Progenitor cell of endocrine pancreas (in vitro differentiated cells): ENCODE data around the gene FHOD3. TPM values are rescaled to one million over a fixed set of nuclear protein-coding genes. Genes with fewer than 3 reads are reported as not detected.

Source experiments
- DNase-seq: peaks from one replicate; pipeline ENCODE4 v3.0.0; 2021; ENCODE audit warnings: low spot score; ENCODE audit not compliant: unreplicated experiment
- H3K27ac Mint-ChIP-seq: 2 replicates; pipeline ENCODE4 v1.8.0; 2021; ENCODE audit warnings: mild to moderate bottlenecking, moderate library complexity, mixed read lengths
- H3K27me3 Mint-ChIP-seq: 2 replicates; pipeline ENCODE4 v1.8.0; 2021; ENCODE audit warnings: mixed read lengths
- H3K36me3 Mint-ChIP-seq: 2 replicates; pipeline ENCODE4 v1.8.0; 2022; ENCODE audit warnings: mixed read lengths; ENCODE audit not compliant: insufficient read depth
- H3K4me1 Mint-ChIP-seq: 2 replicates; pipeline ENCODE4 v1.8.0; 2021; ENCODE audit warnings: low read depth, mixed read lengths
- H3K4me3 Mint-ChIP-seq: 2 replicates; pipeline ENCODE4 v1.8.0; 2021; ENCODE audit warnings: low read depth, mild to moderate bottlenecking, moderate library complexity, mixed read lengths
- H3K9me3 Mint-ChIP-seq: 2 replicates; pipeline ENCODE4 v1.8.0; 2021; ENCODE audit warnings: low read depth, mixed read lengths
- CTCF ChIP-seq: fragments of 200-600 bp; sonication (generic); IDR thresholded peaks from one replicate; pipeline ENCODE4 v1.5.0; 2021; ENCODE audit warnings: antibody characterized with exemption, mild to moderate bottlenecking; ENCODE audit not compliant: unreplicated experiment
- total RNA-seq: library from RNA; stranded (reverse); gene quantifications from 2 replicates; pipeline ENCODE4 v1.2.1, GENCODE V29; 2021

FHOD3 gene
- total RNA-seq, 1 donor from 2014 or later: 1.6 TPM

- no peak for TF ChIP-seq CTCF
- Mint-ChIP-seq H3K27me3 (peaks cover 4% of the 10 kb centered on the region), H3K9me3 (no peaks in the 10 kb centered on the region), H3K36me3 (no peaks in the 10 kb centered on the region), H3K27ac (no peak overlapping the region), H3K4me3 (no peak overlapping the region), H3K4me1 (peaks cover 9% of the 10 kb centered on the region)
- no peak for DNase-seq
Measured at GRCh38 chr18:36379435-36379984, 82.0 kb downstream of the FHOD3 start.

GRCh38 chr18:36380173-36380827 is 82.8 kb downstream of the FHOD3 start:
- Mint-ChIP-seq H3K36me3 (no peaks in the 10 kb centered on the region), H3K27ac (no peak overlapping the region), H3K4me1 (peaks cover 9% of the 10 kb centered on the region), H3K4me3 (no peak overlapping the region), H3K27me3 (peaks cover 4% of the 10 kb centered on the region), H3K9me3 (no peaks in the 10 kb centered on the region)
- DNase-seq: no peak
- TF ChIP-seq CTCF: no peak

- H3K27ac Mint-ChIP-seq: no peak overlapping the region
- no peaks in the 10 kb centered on the region for H3K9me3 Mint-ChIP-seq
- peaks cover 9% of the 10 kb centered on the region for H3K4me1 Mint-ChIP-seq
- no peaks in the 10 kb centered on the region for H3K36me3 Mint-ChIP-seq
- H3K4me3 Mint-ChIP-seq: no peak overlapping the region
- H3K27me3 Mint-ChIP-seq: peaks cover 4% of the 10 kb centered on the region
- no peak for DNase-seq
- no peak for TF ChIP-seq CTCF
Measured at GRCh38 chr18:36381075-36381474, 83.6 kb downstream of the FHOD3 start.

GRCh38 chr18:36382854-36383253 is 85.3 kb downstream of the FHOD3 start:
- H3K4me1 Mint-ChIP-seq: peaks cover 9% of the 10 kb centered on the region
- no peaks in the 10 kb centered on the region for H3K9me3 Mint-ChIP-seq
- H3K36me3 Mint-ChIP-seq: no peaks in the 10 kb centered on the region
- TF ChIP-seq CTCF: no peak
- no peak for DNase-seq
- no peak overlapping the region for H3K4me3 Mint-ChIP-seq
- H3K27ac Mint-ChIP-seq: peak overlapping the region; percentile 59
- peaks cover 4% of the 10 kb centered on the region for H3K27me3 Mint-ChIP-seq

- H3K27me3 Mint-ChIP-seq: peaks cover 3% of the 10 kb centered on the region
- H3K9me3 Mint-ChIP-seq: no peaks in the 10 kb centered on the region
- peaks cover 9% of the 10 kb centered on the region for H3K4me1 Mint-ChIP-seq
- TF ChIP-seq CTCF: no peak
- H3K4me3 Mint-ChIP-seq: no peak overlapping the region
- no peak overlapping the region for H3K27ac Mint-ChIP-seq
- no peak for DNase-seq
- H3K36me3 Mint-ChIP-seq: no peaks in the 10 kb centered on the region
Measured at GRCh38 chr18:36386150-36386920, 88.8 kb downstream of the FHOD3 start.
